T-helper 22 cell (primary cell): ENCODE data around the gene ZNF8.
A peak's percentile ranks its signal among the peaks of the same experiment; 100 is the strongest.
"Not testable (repeated sequence)": the region's sequence is repeated elsewhere in the genome, so short reads cannot be mapped to it uniquely, and the experiment has no call there.

ENCODE experiments used
- DNase-seq: peaks from one replicate; pipeline ENCODE4 v3.0.0-alpha.2; 2020; ENCODE audit warnings: low read depth

ZNF8 gene

GRCh38 chr19:58336820-58337219, 58.1 kb downstream of the ZNF8 start:
- DNase-seq, result no peak

- no peak for DNase-seq
These were observed 59.6 kb downstream of the ZNF8 start for GRCh38 chr19:58338336-58338735.

GRCh38 chr19:58338825-58339558, 60.2 kb downstream of the ZNF8 start:
- DNase-seq, result no peak

- no peak for DNase-seq
These were observed 66.8 kb downstream of the ZNF8 start for GRCh38 chr19:58345558-58345957.

- DNase-seq, result peak; percentile 67
These were observed 68.5 kb downstream of the ZNF8 start for GRCh38 chr19:58346961-58347929.

- not testable (repeated sequence) for DNase-seq
These were observed 69.3 kb downstream of the ZNF8 start for GRCh38 chr19:58348080-58348479.

GRCh38 chr19:58349590-58349989, 70.8 kb downstream of the ZNF8 start:
- no peak for DNase-seq

- no peak for DNase-seq
These were observed 71.5 kb downstream of the ZNF8 start for GRCh38 chr19:58350001-58350861.

GRCh38 chr19:58350871-58351557, 72.3 kb downstream of the ZNF8 start:
- DNase-seq, result no peak

GRCh38 chr19:58351558-58351878, 72.8 kb downstream of the ZNF8 start:
- no peak for DNase-seq

GRCh38 chr19:58351990-58352755, 73.4 kb downstream of the ZNF8 start:
- no peak for DNase-seq
